GM19463 (cell line): ENCODE data around the gene INAFM1.

Experiments used
- ATAC-seq: cut with Tn5 transposase; IDR thresholded peaks from one replicate; pipeline ENCODE4 v1.9.1; 2021; ENCODE audit warnings: mild to moderate bottlenecking, moderate library complexity; ENCODE audit not compliant: unreplicated experiment

The INAFM1 gene

DNA sequence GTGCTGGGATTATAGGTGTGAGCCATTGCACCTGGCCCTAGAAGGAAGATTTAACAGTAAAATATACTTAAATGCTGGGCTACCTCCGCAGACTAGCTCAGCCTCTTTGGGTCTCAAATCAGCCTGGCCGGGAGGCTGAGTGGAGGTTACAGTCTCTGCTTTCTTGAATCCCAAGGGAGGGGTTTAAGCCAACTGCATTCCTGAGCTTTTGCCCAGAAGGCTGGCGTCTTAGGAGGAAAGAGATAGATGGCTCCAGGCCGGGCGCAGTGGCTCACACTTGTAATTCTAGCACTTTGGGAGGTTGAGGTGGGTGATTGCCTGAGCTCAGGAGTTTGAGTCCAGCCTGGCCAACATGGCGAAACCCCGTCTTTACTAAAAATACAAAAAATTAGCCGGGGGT is 34.4 kb downstream of the INAFM1 start:
- no peak for ATAC-seq

DNA sequence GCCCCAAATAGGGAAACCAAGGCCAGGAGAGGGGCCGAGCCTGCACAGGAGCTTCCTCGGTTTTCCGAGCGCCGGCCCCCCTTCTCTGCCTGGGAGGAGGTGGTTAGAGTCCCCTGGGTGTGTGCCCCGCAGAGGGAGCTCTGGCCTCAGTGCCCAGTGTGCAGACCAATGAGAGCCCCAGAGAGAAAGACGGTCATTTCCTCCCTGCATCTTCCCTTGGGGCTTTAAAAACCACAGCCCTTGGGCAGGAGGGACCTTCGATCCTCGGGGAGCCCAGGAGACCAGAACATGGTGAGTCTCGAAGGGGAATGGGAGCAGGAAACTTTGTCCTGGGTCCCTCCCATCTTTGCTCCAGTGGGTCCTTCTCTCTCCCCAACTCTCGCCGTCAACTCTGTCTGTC is 34.9 kb downstream of the INAFM1 start, which contains the start of gene C5AR1:
TSS of gene C5AR1 (plus strand) at position 254 of the 400 bp plus-strand sequence. CDS start at position 289, 35 bp downstream.
- no peak for ATAC-seq

DNA sequence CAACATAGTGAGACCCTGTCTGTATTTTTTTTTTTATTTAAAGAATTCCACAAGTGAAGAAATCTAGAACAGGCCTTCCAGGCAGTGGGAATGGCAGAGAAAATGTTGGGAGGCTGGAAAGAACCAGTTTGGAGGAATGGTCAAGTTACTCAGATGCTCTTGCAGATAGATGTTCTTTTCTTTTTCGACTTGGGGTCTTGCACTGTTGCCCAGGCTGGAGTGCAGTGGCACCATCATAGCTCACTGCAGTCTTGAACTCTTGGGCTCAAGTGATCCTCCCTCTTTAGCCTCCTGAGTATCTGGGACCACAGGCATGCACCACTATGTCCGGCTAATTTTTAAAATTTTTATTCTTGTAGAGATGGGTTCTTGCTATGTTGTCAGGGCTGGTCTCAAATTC is 35.6 kb downstream of the INAFM1 start:
- no peak for ATAC-seq

DNA sequence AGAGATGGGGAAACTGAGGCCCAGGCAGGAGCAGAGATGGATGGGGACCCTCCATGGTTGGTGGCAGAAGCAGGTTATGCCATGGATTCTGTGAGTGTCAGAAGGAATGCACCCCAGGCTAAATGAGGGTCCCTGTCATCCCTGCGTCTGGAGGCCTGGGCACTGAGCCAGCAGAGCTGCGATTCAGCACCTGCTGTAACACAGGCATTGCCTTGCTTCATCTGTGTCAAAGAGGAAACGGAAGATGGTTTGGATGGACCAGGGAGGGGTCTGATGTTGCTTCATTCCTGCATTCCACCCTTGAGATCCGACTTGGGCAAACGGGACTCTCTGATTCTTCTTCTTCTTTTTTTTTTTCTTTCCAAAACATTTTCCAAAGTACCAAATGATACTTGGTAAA is 36.1 kb downstream of the INAFM1 start:
- ATAC-seq: no peak

DNA sequence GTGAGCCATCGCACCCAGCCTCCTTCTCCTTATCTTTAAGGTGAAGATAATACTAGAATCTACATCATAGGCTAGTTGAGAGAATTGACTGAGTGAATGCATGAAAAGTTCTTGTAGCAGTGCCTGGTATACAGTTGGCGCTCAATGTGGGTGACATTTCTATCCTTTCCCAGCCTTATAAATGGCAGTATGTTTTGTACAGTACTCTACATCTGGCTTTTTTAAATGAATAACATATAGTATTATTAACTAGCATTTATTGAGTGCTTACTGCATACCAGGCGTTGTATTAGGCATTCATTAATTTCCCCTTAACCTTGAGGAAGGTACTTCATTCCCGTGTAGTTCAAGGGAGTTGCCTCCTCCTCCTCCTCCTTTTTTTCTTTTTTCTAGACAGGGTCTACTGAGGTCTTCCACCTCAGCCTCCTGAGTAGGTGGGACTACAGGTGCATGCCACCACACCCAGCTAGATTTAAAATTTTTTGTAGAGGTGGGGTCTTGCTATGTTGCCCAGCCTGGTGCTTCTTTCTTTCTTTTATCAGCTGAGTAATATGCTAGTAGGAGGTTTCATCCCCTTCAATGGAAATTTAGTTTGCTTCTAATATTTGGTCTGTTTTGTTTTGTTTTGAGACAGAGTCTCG is 37.8 kb downstream of the INAFM1 start:
- no peak for ATAC-seq

DNA sequence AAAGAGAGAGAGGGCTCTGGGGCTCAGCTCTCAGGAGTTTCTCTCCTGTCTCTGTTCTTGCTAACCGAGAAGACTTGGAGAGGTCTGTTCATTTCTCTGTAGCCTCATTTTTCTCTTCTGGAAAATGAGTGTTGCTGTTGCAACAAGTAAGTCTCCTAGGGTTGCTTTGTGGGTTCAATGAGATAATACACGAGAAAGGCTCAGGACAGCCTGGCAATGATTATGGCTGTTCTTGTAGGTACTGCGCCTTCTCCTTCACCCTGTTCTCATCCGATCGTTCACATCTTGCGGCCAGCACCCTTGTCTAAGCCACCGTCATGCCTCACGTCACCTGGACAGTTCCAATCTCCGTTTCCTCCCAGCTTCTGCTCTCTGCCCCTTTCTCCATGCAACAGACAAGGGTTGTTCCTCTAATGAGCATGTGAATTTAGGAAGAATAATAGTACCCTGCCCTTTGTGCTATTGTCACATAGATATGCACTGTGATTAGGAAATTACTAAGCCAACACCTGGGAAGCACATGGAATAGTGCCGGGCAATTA is 39.1 kb downstream of the INAFM1 start:
- no peak for ATAC-seq

DNA sequence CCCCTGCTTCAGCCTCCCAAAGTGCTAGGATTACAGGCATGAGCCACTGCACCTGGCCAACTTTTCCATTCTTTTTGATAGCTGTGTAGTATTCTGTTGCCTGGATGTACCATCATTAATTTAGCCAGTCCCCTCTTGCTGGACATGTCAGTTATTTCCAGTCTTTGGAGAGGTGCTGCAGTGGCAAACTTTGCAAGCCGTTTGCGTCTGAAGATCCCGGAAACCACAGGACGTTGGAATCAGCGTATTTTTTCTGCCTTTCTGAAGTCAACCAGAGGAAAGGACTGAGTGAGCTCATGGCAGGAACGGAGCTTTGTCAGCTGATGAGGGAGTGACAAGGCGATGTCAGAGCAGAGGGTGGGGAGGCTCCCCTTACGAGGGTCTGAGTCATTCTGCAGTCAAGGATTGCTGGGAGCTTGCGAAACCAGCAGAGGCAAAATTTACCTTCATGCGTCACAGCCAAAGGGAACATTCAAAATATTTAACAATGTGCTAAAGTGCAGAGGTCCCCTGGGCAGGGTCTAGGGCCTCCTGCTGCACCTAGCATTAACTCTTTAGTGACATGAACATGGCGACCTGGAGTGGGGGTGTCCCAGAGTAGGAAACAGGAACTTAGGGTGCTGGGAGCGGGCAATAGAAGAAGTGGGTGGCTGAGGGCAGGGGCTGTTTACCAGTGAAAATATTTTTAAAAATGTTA is 40.6 kb downstream of the INAFM1 start:
- no peak for ATAC-seq

DNA sequence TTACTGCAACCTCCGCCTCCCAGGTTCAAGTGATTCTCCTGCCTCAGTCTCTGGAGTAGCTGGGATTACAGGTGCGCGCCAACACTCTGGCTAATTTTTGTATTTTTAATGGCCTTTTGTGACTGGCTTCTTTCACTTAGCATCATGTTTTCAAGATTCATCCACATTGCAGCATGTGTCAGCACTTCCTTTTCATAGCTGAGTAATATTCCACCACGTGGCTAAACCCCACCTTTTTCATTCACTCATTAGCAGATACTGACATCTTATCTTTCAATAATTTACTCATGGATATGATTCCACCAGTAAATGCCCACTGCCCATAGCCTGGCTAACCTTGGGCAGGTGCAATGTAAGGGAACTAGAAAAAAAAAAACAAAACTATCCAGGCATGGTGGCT is 41.8 kb downstream of the INAFM1 start:
- ATAC-seq: no peak

DNA sequence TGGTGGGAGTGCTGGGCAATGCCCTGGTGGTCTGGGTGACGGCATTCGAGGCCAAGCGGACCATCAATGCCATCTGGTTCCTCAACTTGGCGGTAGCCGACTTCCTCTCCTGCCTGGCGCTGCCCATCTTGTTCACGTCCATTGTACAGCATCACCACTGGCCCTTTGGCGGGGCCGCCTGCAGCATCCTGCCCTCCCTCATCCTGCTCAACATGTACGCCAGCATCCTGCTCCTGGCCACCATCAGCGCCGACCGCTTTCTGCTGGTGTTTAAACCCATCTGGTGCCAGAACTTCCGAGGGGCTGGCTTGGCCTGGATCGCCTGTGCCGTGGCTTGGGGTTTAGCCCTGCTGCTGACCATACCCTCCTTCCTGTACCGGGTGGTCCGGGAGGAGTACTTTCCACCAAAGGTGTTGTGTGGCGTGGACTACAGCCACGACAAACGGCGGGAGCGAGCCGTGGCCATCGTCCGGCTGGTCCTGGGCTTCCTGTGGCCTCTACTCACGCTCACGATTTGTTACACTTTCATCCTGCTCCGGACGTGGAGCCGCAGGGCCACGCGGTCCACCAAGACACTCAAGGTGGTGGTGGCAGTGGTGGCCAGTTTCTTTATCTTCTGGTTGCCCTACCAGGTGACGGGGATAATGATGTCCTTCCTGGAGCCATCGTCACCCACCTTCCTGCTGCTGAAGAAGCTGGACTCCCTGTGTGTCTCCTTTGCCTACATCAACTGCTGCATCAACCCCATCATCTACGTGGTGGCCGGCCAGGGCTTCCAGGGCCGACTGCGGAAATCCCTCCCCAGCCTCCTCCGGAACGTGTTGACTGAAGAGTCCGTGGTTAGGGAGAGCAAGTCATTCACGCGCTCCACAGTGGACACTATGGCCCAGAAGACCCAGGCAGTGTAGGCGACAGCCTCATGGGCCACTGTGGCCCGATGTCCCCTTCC is 45.5 kb downstream of the INAFM1 start:
- no peak for ATAC-seq

DNA sequence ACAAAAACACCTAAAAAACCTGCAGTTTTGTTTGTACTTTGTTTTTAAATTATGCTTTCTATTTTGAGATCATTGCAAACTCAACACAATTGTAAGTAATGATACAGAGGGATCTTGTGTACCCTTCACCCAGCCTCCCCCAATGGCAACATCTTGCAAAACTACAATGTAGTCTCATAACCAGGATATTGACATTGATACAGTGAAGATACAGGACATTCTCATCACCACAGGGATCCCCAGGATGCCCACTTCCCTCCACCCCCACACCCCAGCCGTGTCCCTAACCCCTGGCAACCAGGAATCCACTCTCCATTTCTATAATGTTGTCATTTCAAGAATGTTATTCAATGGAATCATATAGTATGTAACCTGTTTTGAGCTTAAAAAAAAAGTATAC is 46.9 kb downstream of the INAFM1 start:
- no peak for ATAC-seq

DNA sequence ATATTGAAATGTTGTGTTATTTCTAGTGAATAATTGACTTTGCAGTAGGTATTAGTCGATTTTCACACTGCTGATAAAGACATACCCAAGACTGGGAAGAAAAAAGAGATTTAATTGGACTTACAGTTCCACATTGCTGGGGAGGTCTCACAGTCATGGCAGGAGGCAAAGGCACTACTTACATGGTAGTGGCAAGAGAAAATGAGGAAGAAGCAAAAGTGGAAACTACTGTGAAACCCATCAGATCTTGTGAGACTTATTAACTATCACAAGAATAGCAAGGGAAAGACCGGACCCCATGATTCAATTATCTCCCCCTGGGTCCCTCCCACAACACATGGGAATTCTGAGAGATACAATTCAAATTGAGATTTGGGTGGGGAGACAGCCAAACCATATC is 47.4 kb downstream of the INAFM1 start:
- ATAC-seq: no peak

DNA sequence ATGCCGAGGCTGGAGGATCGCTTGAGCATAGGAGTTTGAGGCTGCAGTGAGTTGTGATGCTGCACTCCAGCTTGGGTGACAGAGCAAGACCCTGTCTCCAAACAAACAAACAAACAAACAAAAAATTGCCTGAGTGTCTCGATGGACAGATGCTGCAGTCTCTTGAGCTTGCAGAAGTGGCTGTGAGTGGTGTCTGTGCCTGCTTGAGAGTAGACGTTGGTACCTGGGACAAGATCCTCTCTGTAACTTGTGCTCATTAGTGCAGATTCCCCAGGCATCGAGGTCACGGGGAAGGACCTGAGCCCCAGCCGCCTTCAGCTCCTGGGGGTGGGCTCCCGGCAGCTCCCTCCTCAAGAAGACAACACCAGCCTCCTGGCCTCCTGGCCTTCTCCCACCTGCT is 48.7 kb downstream of the INAFM1 start:
- no peak for ATAC-seq

DNA sequence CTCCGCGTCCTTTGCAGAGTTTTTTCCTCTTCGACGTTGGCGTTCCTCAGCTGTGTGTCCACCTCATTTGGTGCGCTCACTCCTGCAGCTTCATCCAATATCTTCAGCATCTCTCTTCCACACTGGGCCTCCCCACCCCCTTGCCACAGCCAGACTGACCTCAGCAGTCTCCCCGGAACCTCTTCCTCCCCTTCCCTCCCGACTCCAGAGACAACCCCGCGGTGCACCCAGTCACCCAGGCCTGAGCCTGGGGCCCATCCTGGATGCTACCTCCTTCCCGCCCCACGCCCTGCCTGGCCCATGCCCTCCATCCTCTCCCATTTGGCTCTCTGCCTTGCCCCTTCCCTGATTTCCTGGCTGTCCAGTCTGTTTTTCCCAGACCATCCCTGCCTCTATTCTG is 49.2 kb downstream of the INAFM1 start:
- no peak for ATAC-seq

DNA sequence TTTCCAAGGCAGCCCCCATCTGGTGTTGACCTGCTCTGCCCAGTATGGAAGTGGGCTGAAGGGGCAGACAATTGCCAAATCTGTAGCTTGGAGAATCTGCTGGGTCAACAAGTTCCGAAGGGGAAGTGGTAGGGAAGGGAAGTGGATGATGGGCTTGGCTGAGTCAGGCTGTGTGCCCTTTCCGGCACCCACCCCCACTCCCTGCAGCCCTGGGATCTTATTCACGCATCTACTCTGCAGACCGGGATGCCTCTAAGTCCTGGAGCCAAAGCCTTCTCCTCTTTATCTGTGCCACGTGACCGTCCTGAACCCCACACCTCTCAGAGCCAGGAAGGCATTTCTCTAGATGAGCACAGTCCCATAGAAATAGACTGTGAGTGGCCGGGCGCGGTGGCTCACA is 49.8 kb downstream of the INAFM1 start:
- ATAC-seq: no peak
